GM18499 (cell line): ENCODE measurements around the gene EIF2B1.
A peak's percentile ranks its signal among the peaks of the same experiment; 100 is the strongest.
"Not testable (repeated sequence)": the region's sequence is repeated elsewhere in the genome, so short reads cannot be mapped to it uniquely, and the experiment has no call there.

Experiments used
- ATAC-seq: cut with Tn5 transposase; IDR thresholded peaks from one replicate; pipeline ENCODE4 v1.9.1; 2021; ENCODE audit warnings: moderate number of reproducible peaks; ENCODE audit not compliant: insufficient read depth, unreplicated experiment

Gene EIF2B1

GRCh38 chr12:123621101-123621500 is 12.4 kb downstream of the EIF2B1 start:
- no peak for ATAC-seq

- no peak for ATAC-seq
Observed at GRCh38 chr12:123617580-123617979, 15.9 kb downstream of the EIF2B1 start.

- ATAC-seq = no peak
Observed at GRCh38 chr12:123617144-123617543, 16.3 kb downstream of the EIF2B1 start.

DNA sequence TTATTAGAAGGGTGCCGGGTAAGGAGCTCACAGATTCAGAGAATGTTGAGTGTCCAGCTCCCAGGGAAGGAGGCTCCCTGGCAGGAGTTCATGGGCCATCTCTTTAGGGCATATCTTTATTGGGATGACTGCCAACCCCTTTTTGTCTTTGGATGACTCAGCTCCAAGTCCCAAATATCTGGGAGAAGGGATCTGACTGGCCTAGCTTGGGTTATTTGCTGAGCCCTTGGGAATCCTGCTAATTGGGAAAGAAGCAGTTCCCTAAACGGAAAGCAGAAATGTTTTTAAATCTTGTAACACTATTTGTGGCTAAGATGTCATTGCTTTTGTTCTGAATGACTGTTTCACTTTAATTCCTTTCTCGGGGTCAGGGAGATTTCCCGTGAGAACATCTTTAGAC is 19.0 kb downstream of the EIF2B1 start:
- ATAC-seq = no peak

GRCh38 chr12:123614110-123614509 is 19.4 kb downstream of the EIF2B1 start:
- no peak for ATAC-seq

DNA sequence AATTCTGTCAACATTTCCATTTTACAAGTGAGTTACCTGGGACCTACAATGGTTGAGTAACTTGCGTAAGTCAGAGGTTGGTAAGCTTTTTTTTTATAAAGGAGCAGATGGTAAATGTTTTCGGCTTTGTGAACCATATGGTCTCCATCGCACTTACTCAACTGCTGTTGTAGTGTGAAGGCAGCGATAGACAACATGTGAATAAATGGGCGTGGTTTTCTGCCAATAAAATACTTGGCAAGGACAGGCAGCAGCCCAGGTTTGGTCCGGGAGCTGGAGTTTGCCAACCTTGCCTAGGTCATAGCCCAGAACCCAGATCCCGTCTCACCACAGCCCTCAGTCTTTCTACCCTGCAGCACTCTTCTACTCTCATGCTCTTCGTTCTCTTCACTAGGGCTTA is 25.3 kb downstream of the EIF2B1 start:
- ATAC-seq = no peak

- no peak for ATAC-seq
Observed at GRCh38 chr12:123607756-123608155, 25.7 kb downstream of the EIF2B1 start.

GRCh38 chr12:123603495-123603894 is 30.0 kb downstream of the EIF2B1 start:
- not testable (repeated sequence) for ATAC-seq

DNA sequence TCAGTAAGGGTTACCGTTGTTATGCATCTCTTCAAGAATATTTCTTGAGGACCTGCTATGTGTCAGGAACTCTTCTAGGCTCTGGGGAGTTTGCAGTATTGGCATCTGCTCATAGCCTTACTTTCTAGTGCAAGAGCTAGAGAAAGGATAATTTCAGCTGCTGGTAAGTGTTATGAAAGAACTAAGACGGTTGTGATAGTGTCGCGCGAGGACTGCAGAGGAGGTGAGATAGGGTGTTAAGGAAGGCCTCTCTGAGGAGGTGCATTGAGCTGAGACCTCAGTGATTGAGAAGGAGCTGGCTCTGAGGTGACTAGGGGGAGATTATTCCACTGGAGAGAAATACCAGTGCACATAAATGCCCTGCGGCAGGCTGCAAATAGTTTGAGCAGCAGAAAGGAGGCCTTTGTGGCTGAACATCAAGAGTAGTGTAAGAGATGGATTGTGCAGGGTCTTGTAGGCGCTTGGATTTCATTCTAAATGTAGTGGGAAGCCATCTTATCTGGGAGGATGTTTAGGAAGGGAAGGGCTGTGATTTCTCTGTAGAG is 30.8 kb downstream of the EIF2B1 start:
- ATAC-seq = no peak

DNA sequence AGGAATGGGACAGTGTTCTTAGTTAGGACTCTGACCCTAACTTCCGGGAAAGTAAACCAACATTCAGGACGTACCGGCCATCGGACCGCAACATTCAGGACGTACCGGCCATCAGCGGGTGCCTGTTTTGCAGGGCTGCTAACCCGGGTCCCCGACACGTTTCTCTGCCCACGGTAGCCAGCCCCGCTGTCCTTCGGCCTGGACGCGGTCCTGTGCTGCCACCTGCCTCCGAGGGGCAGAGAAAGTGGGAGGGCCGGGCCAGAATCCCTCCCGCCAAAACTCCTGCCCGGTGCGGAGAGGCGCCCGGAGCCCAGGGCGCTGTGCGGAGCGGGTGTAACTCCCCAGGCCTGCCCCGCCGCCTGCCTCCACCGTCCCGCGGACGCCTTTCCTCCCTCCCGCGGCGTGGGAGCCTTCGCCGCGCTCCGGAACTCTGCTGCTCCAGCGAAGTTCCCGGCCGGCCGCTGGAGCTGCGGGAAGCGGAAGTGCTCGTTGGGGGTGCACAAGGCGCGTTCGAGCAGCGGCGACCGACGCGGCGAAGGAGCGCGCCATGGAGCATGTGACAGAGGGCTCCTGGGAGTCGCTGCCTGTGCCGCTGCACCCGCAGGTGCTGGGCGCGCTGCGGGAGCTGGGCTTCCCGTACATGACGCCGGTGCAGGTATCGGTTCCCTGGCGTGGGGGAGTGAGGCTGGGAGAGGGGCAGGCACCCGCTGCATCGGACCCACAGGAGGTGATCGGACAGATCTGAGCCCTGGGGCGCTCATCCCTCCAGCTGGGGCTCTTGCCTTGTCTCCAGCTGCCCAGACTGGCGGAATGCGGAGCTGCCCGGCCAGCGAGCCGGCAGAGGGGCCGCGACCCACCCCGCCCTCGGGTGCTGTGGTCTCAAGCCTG is 31.6 kb downstream of the EIF2B1 start, which contains the start of gene DDX55:
Gene DDX55, plus strand, starts transcription at position 498 of the 888 bp plus-strand sequence. Its CDS starts 50 bp downstream, at position 548.
- ATAC-seq = peak; percentile 62

DNA sequence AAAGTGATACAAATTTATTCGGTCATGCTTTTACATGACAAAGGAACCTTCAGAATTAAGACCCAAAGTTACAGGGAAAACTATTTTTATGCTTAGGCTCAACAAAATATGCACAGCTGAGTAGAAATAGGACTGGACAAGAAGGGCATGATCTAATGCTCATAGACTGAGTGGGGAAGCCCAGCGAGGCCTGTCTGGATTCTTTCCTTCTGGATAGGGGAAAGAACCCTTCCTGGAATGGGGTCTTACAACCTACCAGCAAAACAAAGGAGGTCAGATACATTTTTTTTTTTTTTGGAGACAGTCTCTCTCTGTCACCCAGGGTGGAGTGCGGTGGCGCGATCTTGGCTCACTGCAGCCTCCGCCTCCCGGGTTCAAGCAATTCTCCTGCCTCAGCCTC is 33.8 kb downstream of the EIF2B1 start:
- no peak for ATAC-seq

DNA sequence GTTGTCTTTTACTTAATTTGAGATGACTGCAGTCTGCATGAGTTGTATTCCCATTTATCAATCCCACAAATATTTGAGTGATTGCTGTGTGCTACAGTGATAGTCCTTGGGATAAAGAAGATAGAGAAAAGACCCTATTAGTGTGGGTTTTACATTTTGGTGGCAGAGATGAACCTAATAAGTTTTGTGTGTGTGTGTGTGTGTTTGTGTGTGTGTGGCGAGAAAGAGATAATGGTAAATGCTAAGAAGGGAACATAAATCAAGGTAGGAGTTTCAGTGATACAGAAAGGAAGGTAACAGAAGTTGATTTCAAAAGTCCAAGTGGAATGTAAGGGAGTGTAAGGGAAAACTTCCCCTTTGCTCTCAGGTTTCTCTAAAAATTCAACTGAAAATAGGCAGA is 34.2 kb downstream of the EIF2B1 start:
- no peak for ATAC-seq

- ATAC-seq = no peak
Observed at GRCh38 chr12:123598522-123598921, 35.0 kb downstream of the EIF2B1 start.

DNA sequence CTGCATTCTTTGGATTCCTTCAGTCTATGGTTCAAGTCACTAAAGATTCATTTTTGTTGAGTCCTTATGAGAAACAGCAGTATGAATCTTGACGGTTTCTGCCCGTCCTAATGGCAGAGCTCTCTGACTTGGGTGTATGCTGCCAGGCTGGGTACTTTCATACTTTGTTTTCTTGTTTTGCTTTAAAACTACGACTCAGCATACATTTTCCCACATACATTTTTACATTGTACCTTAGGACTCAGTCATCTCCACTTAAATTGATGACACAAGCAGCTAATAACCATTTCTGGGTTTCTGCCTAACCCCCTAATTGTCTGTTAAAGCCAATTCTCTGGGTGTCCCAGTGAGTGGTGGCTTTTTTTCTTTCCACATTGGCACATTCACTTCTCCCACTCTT is 36.4 kb downstream of the EIF2B1 start:
- ATAC-seq = no peak

GRCh38 chr12:123595729-123596128 is 37.8 kb downstream of the EIF2B1 start:
- ATAC-seq = no peak

GRCh38 chr12:123591702-123592481 is 41.6 kb downstream of the EIF2B1 start:
- no peak for ATAC-seq

- ATAC-seq = no peak
Observed at GRCh38 chr12:123580772-123581171, 52.7 kb downstream of the EIF2B1 start.

- ATAC-seq = not testable (repeated sequence)
Observed at GRCh38 chr12:123578829-123579228, 54.7 kb downstream of the EIF2B1 start.

- ATAC-seq = no peak
Observed at GRCh38 chr12:123578243-123578642, 55.2 kb downstream of the EIF2B1 start.

- ATAC-seq = no peak
Observed at GRCh38 chr12:123576611-123577010, 56.9 kb downstream of the EIF2B1 start.

DNA sequence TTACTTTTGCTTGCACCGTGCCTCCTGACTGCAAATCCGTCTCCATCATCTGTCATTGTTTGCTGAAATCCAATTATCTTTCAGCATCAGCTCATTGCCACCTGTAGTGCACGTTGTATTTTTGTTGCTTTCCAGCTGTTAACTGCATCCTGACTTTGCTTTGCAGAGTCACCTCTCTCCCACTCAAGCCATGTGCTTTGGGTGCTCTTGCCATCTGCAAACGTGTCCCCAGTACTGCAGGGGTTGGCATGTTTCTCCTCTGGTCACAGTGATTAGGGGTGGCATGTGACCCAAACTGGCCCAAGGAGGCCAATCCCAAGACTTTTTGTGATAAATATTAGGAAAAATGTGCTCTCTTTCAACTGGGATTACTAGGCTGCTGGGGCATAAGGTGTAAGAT is 59.6 kb downstream of the EIF2B1 start:
- no peak for ATAC-seq
